NCI-H128 (cell line): ENCODE results near the gene ZNF485.

ENCODE experiments used
- DNase-seq: peaks from one replicate; lab custom pipeline; 2025; ENCODE audit not compliant: unreplicated experiment; lab: John Stamatoyannopoulos, UW

Gene ZNF485

DNA sequence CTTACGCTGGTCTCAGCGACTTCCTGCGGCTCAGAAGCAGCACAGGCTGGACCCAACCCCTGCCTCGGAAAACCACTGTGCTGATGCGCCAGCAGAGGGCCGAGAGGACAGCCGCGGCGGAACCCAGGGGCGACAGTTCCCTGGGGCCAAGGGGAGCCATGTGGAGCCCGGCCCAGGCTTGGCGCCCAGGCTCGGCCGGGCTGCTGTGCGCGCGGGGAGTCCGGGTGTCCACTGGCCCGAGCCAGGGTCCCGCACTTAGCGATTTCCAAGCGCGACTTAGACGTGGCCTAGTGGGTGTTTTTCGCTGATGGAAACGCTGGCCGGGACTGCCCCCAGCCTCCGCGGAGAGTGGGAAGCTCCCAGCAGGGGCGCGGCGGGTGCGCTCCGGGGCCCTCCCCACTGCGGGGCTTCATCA, 61.1 kb downstream of the ZNF485 start:
- DNase-seq = no peak
